Dedifferentiated amniotic fluid mesenchymal stem cell (primary cell): ENCODE data around the gene DHRS9.
"Not testable (repeated sequence)": the region's sequence is repeated elsewhere in the genome, so short reads cannot be mapped to it uniquely, and the experiment has no call there.

Experiments used
- DNase-seq: peaks from one replicate; pipeline ENCODE4 v3.0.0-alpha.2; 2016; ENCODE audit errors: extremely low spot score

DHRS9 gene

GRCh38 chr2:169069341-169069740 is at the start of gene DHRS9:
TSS of gene DHRS9 (plus strand) at chr2:169069563. CDS start at chr2:169081582, 12,019 bp downstream.
- DNase-seq, result no peak

- no peak for DNase-seq
Observed at GRCh38 chr2:169023161-169023560, 46.2 kb upstream of the DHRS9 start.

GRCh38 chr2:169026056-169026455 is 43.3 kb upstream of the DHRS9 start:
- DNase-seq, result no peak

- DNase-seq, result no peak
Observed at GRCh38 chr2:169027234-169027633, 42.1 kb upstream of the DHRS9 start.

GRCh38 chr2:169029341-169029740 is 40.0 kb upstream of the DHRS9 start:
- DNase-seq, result no peak

GRCh38 chr2:169031202-169031601 is 38.2 kb upstream of the DHRS9 start, which contains the start of gene ABCB11:
TSS of gene ABCB11 (minus strand) at chr2:169031324. CDS start at chr2:169018125, 13,199 bp downstream.
- no peak for DNase-seq

- DNase-seq, result no peak
Observed at GRCh38 chr2:169034256-169034655, 35.1 kb upstream of the DHRS9 start.

- DNase-seq, result no peak
Observed at GRCh38 chr2:169034984-169035544, 34.3 kb upstream of the DHRS9 start.

GRCh38 chr2:169035887-169036286 is 33.5 kb upstream of the DHRS9 start:
- no peak for DNase-seq

GRCh38 chr2:169036736-169037440 is 32.5 kb upstream of the DHRS9 start:
- DNase-seq, result no peak

- no peak for DNase-seq
Observed at GRCh38 chr2:169038338-169038757, 31.0 kb upstream of the DHRS9 start.

- DNase-seq, result no peak
Observed at GRCh38 chr2:169039702-169040101, 29.7 kb upstream of the DHRS9 start.

GRCh38 chr2:169041594-169041993 is 27.8 kb upstream of the DHRS9 start:
- DNase-seq, result no peak

GRCh38 chr2:169042856-169043255 is 26.5 kb upstream of the DHRS9 start:
- DNase-seq, result no peak

GRCh38 chr2:169046440-169047151 is 22.8 kb upstream of the DHRS9 start:
- DNase-seq, result no peak

GRCh38 chr2:169047256-169048250 is 21.8 kb upstream of the DHRS9 start:
- DNase-seq, result no peak

- DNase-seq, result no peak
Observed at GRCh38 chr2:169049142-169049541, 20.2 kb upstream of the DHRS9 start.

GRCh38 chr2:169050476-169051240 is 18.7 kb upstream of the DHRS9 start:
- DNase-seq, result no peak

GRCh38 chr2:169054575-169054974 is 14.8 kb upstream of the DHRS9 start:
- DNase-seq, result not testable (repeated sequence)

GRCh38 chr2:169064199-169064598 is 5.2 kb upstream of the DHRS9 start:
- not testable (repeated sequence) for DNase-seq

GRCh38 chr2:169065422-169065821 is 3.9 kb upstream of the DHRS9 start:
- no peak for DNase-seq
